OCI-LY1 (cell line): ENCODE results near the gene SERINC2.

Experiments used
- EZH2 ChIP-seq: fragments of 200-600 bp; sonication (generic), shearing (Covaris generic); IDR thresholded peaks from 2 replicates; pipeline ENCODE4 v1.8.0; 2017; ENCODE audit warnings: borderline replicate concordance, mixed run types, mild to moderate bottlenecking, antibody characterized with exemption, low read length, moderate library complexity, mixed read lengths
- TF ChIP-seq, protein P1 (sequence below): fragments of 200-600 bp; sonication (generic), shearing (Covaris generic); IDR thresholded peaks from 2 replicates; pipeline ENCODE4 v1.5.1; 2017; ENCODE audit warnings: mild to moderate bottlenecking, antibody characterized with exemption, low read length, moderate library complexity, mixed read lengths

DNA sequence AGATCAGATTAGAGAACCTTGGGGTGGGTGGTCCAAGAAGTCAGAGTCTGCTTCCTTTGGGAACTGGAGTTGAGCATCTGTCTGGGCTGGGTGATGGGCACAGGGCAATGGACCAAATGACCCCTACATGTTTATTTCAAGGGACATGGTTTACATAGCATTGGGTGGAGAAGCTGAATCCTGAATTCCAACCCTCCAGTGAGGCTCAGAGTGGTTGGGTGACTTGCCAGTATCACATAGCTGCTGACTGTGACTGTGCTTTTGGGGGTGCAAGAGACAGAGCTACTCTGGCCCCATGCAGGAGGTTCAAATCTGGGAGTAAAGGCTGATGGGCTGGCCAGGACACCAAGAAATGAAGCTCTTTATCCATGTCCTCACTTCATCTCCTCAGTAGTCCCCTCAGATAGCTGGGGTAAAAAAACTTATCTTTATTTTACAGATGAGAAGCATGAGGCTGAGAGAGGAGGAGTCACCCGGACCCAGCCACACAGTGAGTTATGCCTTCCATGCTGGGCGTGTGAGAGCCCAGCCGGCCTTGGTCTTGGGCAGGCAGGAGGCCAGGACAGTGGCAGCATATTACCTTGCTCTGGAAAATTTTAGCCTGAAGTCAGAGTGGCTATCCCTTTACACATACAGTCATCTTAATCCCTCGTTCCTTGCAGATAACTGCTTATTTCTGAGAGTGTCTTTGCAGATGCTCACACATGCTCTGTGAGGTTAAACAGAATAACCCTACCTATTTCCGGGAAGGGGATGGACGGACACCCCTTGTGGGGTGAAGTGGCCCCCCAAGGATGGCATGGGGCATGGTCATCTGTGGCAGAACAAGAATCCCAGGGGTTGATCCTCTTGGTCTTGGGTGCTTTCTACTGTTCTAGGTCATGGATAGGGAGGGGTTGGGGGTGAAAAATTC lies 2.8 kb upstream of the SERINC2 start:
- TF ChIP-seq, protein P1, sequence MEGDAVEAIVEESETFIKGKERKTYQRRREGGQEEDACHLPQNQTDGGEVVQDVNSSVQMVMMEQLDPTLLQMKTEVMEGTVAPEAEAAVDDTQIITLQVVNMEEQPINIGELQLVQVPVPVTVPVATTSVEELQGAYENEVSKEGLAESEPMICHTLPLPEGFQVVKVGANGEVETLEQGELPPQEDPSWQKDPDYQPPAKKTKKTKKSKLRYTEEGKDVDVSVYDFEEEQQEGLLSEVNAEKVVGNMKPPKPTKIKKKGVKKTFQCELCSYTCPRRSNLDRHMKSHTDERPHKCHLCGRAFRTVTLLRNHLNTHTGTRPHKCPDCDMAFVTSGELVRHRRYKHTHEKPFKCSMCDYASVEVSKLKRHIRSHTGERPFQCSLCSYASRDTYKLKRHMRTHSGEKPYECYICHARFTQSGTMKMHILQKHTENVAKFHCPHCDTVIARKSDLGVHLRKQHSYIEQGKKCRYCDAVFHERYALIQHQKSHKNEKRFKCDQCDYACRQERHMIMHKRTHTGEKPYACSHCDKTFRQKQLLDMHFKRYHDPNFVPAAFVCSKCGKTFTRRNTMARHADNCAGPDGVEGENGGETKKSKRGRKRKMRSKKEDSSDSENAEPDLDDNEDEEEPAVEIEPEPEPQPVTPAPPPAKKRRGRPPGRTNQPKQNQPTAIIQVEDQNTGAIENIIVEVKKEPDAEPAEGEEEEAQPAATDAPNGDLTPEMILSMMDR = no peak
- no peak for TF ChIP-seq EZH2
